Astrocyte of the cerebellum (primary cell): ENCODE measurements around the gene FAM174C.

Experiments used
- DNase-seq: peaks from one replicate; pipeline ENCODE4 v3.0.0-alpha.2; 2011; ENCODE audit warnings: low read depth
- H3K4me3 ChIP-seq: 2 replicates; pipeline ENCODE4 v1.5.1; 2011; ENCODE audit warnings: mild to moderate bottlenecking, low read depth, low read length, moderate library complexity
- in situ Hi-C: cut with HindIII; loops from 2 replicates; pipeline ENCODE4 v1.10.0; 2017; ENCODE audit warnings: low sequenced_read_pairs
- TF ChIP-seq, protein P1 (sequence below): IDR thresholded peaks from 2 replicates; pipeline ENCODE4 v1.5.1; 2012; ENCODE audit warnings: low read length, low read depth, moderate library complexity, mild to moderate bottlenecking; ENCODE audit errors: missing control alignments

Gene FAM174C

GRCh38 chr19:1259876-1260748 lies 15.2 kb upstream of the FAM174C start:
- DNase-seq, result no peak
- in situ Hi-C loops, result no loop called here
- TF ChIP-seq, protein P1, sequence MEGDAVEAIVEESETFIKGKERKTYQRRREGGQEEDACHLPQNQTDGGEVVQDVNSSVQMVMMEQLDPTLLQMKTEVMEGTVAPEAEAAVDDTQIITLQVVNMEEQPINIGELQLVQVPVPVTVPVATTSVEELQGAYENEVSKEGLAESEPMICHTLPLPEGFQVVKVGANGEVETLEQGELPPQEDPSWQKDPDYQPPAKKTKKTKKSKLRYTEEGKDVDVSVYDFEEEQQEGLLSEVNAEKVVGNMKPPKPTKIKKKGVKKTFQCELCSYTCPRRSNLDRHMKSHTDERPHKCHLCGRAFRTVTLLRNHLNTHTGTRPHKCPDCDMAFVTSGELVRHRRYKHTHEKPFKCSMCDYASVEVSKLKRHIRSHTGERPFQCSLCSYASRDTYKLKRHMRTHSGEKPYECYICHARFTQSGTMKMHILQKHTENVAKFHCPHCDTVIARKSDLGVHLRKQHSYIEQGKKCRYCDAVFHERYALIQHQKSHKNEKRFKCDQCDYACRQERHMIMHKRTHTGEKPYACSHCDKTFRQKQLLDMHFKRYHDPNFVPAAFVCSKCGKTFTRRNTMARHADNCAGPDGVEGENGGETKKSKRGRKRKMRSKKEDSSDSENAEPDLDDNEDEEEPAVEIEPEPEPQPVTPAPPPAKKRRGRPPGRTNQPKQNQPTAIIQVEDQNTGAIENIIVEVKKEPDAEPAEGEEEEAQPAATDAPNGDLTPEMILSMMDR, result no peak
- H3K4me3 ChIP-seq, result peak overlapping the region; percentile 6

DNA sequence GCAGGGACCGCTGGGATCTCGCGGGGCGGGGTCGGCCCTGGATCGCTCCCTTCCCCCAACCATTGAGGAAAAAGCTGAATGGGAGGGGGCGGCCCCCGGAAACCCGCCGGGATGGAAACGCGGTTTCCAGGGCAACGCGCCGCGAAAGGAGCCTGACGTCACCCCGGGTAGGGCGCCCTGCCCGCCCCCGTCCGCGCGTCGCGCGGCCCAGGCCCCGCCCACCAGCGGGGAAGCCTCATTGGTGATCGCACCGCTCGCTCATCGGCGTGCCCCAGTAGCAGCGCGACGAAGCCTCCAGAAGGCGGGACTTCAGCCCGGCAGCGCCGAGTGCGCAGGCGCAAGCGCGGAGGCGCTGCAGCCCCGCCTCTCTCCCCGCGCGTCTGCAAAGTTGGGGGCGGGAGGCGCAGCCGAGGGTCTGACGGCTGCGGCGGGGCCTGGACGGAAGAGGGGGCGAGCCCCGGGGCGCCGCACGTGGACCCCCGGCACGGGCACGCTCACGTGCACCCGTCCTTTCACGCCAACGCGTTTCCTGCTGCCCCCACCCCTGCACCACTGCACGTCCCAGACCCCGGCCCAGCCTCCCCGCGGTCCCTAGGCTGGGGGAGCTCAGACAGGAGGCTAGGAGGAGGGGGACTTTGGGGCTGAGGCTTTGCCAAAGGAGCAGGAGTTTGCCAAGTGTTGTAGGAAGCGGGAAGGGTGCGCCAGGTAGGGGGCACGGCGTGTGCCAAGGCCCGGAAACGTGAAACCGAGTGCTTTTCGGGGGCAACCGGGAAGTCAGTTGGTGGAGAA lies 14.4 kb upstream of the FAM174C start:
- in situ Hi-C loops, result no loop called here
- TF ChIP-seq, protein P1, result no peak
- peak; percentile 88 for DNase-seq
- peak overlapping the region; percentile 53 for H3K4me3 ChIP-seq

GRCh38 chr19:1261538-1261797 lies 13.9 kb upstream of the FAM174C start:
- in situ Hi-C loops, result no loop called here
- peak overlapping the region; percentile 53 for H3K4me3 ChIP-seq
- TF ChIP-seq, protein P1, result peak; percentile 40
- no peak for DNase-seq

- DNase-seq, result peak; percentile 64
- TF ChIP-seq, protein P1, result no peak
- in situ Hi-C loops, result no loop called here
- H3K4me3 ChIP-seq, result peak overlapping the region; percentile 53
Observed at GRCh38 chr19:1261798-1262622, 13.3 kb upstream of the FAM174C start.

- DNase-seq, result no peak
- H3K4me3 ChIP-seq, result no peak overlapping the region
- in situ Hi-C loops, result no loop called here
- TF ChIP-seq, protein P1, result no peak
Observed at GRCh38 chr19:1262623-1263123, 12.7 kb upstream of the FAM174C start.

GRCh38 chr19:1263188-1263587 lies 12.1 kb upstream of the FAM174C start:
- H3K4me3 ChIP-seq, result no peak overlapping the region
- in situ Hi-C loops, result no loop called here
- no peak for DNase-seq
- TF ChIP-seq, protein P1, result no peak
